ENCODE measurements around the gene MAD1L1. TPM values are rescaled to one million over a fixed set of nuclear protein-coding genes. Genes with fewer than 3 reads are reported as not detected.

The MAD1L1 gene
- total and polyA plus RNA-seq, 10 donors, result 47.3 to 118 (median 68.2) TPM

GRCh38 chr7:2116448-2116810, 116.3 kb downstream of the MAD1L1 start:
- no peak for DNase-seq
- 79 to 87% (median 84%) methylated on average over 9 of the region's 9 CpGs for WGBS, 5 donors
- no peak for TF ChIP-seq CTCF (IDR thresholded peaks at IDR 0.05 in 8 of 11, conservative IDR thresholded peaks at IDR 0.05 in 3 of 11)
- peaks cover 8 to 91% (median 69%) of the 10 kb centered on the region in 6 donors for H3K4me1 ChIP-seq
- no peak overlapping the region for H3K4me3 ChIP-seq
- H3K27ac ChIP-seq, result peak overlapping the region in 4 of 8 donors; percentile 1 to 36 (median 16)
- H3K27me3 ChIP-seq (replicated peaks in 1 of 7), result no peaks in the 10 kb centered on the region
- no peaks in the 10 kb centered on the region for H3K9me3 ChIP-seq
- peaks cover 0 to 30% (median 0%) of the 10 kb centered on the region in 6 donors for H3K36me3 ChIP-seq
- intact Hi-C loops (cut with DNase I; ENCODE audit: low total_unique reads), result no loop called here

- 53 to 76% (median 64%) methylated on average over 25 of the region's 25 CpGs for WGBS, 5 donors
- intact Hi-C loops (cut with DNase I; ENCODE audit: low total_unique reads), result no loop called here
- peaks cover 8 to 91% (median 70%) of the 10 kb centered on the region in 6 donors for H3K4me1 ChIP-seq
- peaks cover 0 to 25% (median 0%) of the 10 kb centered on the region in 6 donors for H3K36me3 ChIP-seq
- H3K27me3 ChIP-seq (replicated peaks in 1 of 7), result no peaks in the 10 kb centered on the region
- TF ChIP-seq POLR2AphosphoS5 (IDR thresholded peaks at IDR 0.05), result peak in 2 of 3 donors; percentile 14 to 44
- TF ChIP-seq POLR2A (IDR thresholded peaks at IDR 0.05), result no peak
- DNase-seq, result no peak
- no peaks in the 10 kb centered on the region for H3K9me3 ChIP-seq
- H3K27ac ChIP-seq, result peak overlapping the region in 3 of 8 donors; percentile 1 to 31 (median 25)
- H3K4me3 ChIP-seq, result no peak overlapping the region
Measured at GRCh38 chr7:2115760-2116447, 116.8 kb downstream of the MAD1L1 start.

- no peak for DNase-seq
- peak overlapping the region in 2 of 8 donors; percentile 25 to 31 for H3K27ac ChIP-seq
- H3K36me3 ChIP-seq, result peaks cover 0 to 25% (median 0%) of the 10 kb centered on the region in 6 donors
- H3K9me3 ChIP-seq, result no peaks in the 10 kb centered on the region
- 89 to 95% (median 91%) methylated on average over 10 to 49 of the region's 49 CpGs for WGBS, 5 donors
- peaks cover 10 to 91% (median 72%) of the 10 kb centered on the region in 6 donors for H3K4me1 ChIP-seq
- no peaks in the 10 kb centered on the region for H3K27me3 ChIP-seq (replicated peaks in 1 of 7)
- TF ChIP-seq CTCF (IDR thresholded peaks at IDR 0.05 in 8 of 11, conservative IDR thresholded peaks at IDR 0.05 in 3 of 11), result no peak
- TF ChIP-seq POLR2A (IDR thresholded peaks at IDR 0.05), result no peak
- TF ChIP-seq POLR2AphosphoS5 (IDR thresholded peaks at IDR 0.05), result no peak
- intact Hi-C loops (cut with DNase I; ENCODE audit: low total_unique reads), result no loop called here
- no peak overlapping the region for H3K4me3 ChIP-seq
Measured at GRCh38 chr7:2114926-2115759, 117.6 kb downstream of the MAD1L1 start.

- H3K27me3 ChIP-seq (replicated peaks in 1 of 7), result no peaks in the 10 kb centered on the region
- no peak for TF ChIP-seq POLR2AphosphoS5 (IDR thresholded peaks at IDR 0.05)
- no peak for TF ChIP-seq CTCF (IDR thresholded peaks at IDR 0.05 in 8 of 11, conservative IDR thresholded peaks at IDR 0.05 in 3 of 11)
- no peak for TF ChIP-seq POLR2A (IDR thresholded peaks at IDR 0.05)
- intact Hi-C loops (cut with DNase I; ENCODE audit: low total_unique reads), result no loop called here
- DNase-seq, result no peak
- H3K4me1 ChIP-seq, result peaks cover 7 to 91% (median 74%) of the 10 kb centered on the region in 6 donors
- no peak overlapping the region for H3K27ac ChIP-seq
- 75 to 91% (median 84%) methylated on average over 14 of the region's 14 CpGs for WGBS, 5 donors
- no peak overlapping the region for H3K4me3 ChIP-seq
- H3K9me3 ChIP-seq, result no peaks in the 10 kb centered on the region
- peaks cover 0 to 28% (median 0%) of the 10 kb centered on the region in 6 donors for H3K36me3 ChIP-seq
Measured at GRCh38 chr7:2114052-2114451, 118.7 kb downstream of the MAD1L1 start.
